WTC11 (cell line): Measurements from ENCODE around the gene MALL. TPM values are rescaled to one million over a fixed set of nuclear protein-coding genes. Genes with fewer than 3 reads are reported as not detected.

Experiments
- ATAC-seq: fragments of 200-7000 bp; cut with Tn5 transposase; 2 replicates; pipeline ENCODE4 v1.10.0; 2021; ENCODE audit warnings: mild to moderate bottlenecking, moderate library complexity
- CTCF ChIA-PET: fragments of 300-600 bp; sonication (Branson Sonifier 250); formaldehyde crosslinking; loops from one replicate; lab custom pipeline; 2021; ENCODE audit warnings: antibody characterized with exemption; lab: Charles Lee
- POLR2A ChIA-PET: fragments of 350-600 bp; sonication (Branson Sonifier 250); formaldehyde crosslinking; loops from one replicate; lab custom pipeline; 2021; ENCODE audit warnings: antibody characterized with exemption; lab: Charles Lee
- DNase-seq: peaks from one replicate; pipeline ENCODE4 v3.0.0; 2021; ENCODE audit warnings: low spot score
- H3K27ac Mint-ChIP-seq: 2 replicates; pipeline ENCODE4 v1.8.0; 2021; ENCODE audit warnings: mixed read lengths
- H3K27me3 Mint-ChIP-seq: 2 replicates; pipeline ENCODE4 v1.8.0; 2021; ENCODE audit warnings: low read depth, mild to moderate bottlenecking, moderate library complexity, mixed read lengths
- H3K36me3 Mint-ChIP-seq: 2 replicates; pipeline ENCODE4 v1.8.0; 2021; ENCODE audit warnings: mixed read lengths
- H3K4me1 Mint-ChIP-seq: 2 replicates; pipeline ENCODE4 v1.8.0; 2022; ENCODE audit warnings: mixed read lengths
- H3K4me3 Mint-ChIP-seq: 2 replicates; pipeline ENCODE4 v1.8.0; 2021; ENCODE audit warnings: mild to moderate bottlenecking, moderate library complexity, mixed read lengths
- H3K9me3 Mint-ChIP-seq: 2 replicates; pipeline ENCODE4 v1.8.0; 2021; ENCODE audit warnings: mixed read lengths
- AFF4 ChIP-seq: sonication (generic); formaldehyde crosslinking; IDR thresholded peaks from 2 replicates; pipeline ENCODE4 v1.8.1; 2023; ENCODE audit warnings: mild to moderate bottlenecking, missing genetic modification reagents, borderline replicate concordance
- CREB1 ChIP-seq: sonication (generic); formaldehyde crosslinking; IDR thresholded peaks from 2 replicates; pipeline ENCODE4 v1.8.0; 2023; ENCODE audit warnings: mild to moderate bottlenecking, missing genetic modification reagents
- E2F1 ChIP-seq: sonication (generic); formaldehyde crosslinking; IDR thresholded peaks from 2 replicates; pipeline ENCODE4 v1.8.0; 2022; ENCODE audit warnings: mild to moderate bottlenecking, missing genetic modification reagents
- FOXK1 ChIP-seq: sonication (generic); formaldehyde crosslinking; IDR thresholded peaks from 2 replicates; pipeline ENCODE4 v1.8.0; 2022; ENCODE audit warnings: mild to moderate bottlenecking, moderate library complexity, missing genetic modification reagents
- GABPB1 ChIP-seq: sonication (generic); formaldehyde crosslinking; IDR thresholded peaks from 2 replicates; pipeline ENCODE4 v1.8.1; 2023; ENCODE audit warnings: mild to moderate bottlenecking, missing genetic modification reagents
- MXD4 ChIP-seq: fragments of 250-450 bp; sonication (Bioruptor Pico); IDR thresholded peaks from 2 replicates; pipeline ENCODE4 v1.8.0; 2021; ENCODE audit warnings: mild to moderate bottlenecking, moderate library complexity, borderline replicate concordance
- MYBL2 ChIP-seq: sonication (generic); formaldehyde crosslinking; IDR thresholded peaks from 2 replicates; pipeline ENCODE4 v1.8.1; 2023; ENCODE audit warnings: mild to moderate bottlenecking, moderate library complexity, missing genetic modification reagents
- NFATC4 ChIP-seq: fragments of 250-450 bp; sonication (Bioruptor Pico); IDR thresholded peaks from 2 replicates; pipeline ENCODE4 v1.9.0; 2021; ENCODE audit warnings: mild to moderate bottlenecking
- NFYB ChIP-seq: sonication (generic); formaldehyde crosslinking; conservative IDR thresholded peaks from 2 replicates; pipeline ENCODE4 v1.8.0; 2022; ENCODE audit warnings: low read depth, missing genetic modification reagents
- NR1H2 ChIP-seq: sonication (generic); formaldehyde crosslinking; IDR thresholded peaks from 2 replicates; pipeline ENCODE4 v1.9.0; 2021; ENCODE audit warnings: mild to moderate bottlenecking, moderate library complexity, missing genetic modification reagents
- NR3C1 ChIP-seq: sonication (generic); formaldehyde crosslinking; conservative IDR thresholded peaks from 2 replicates; pipeline ENCODE4 v1.8.1; 2023; ENCODE audit warnings: low read depth, mild to moderate bottlenecking, missing genetic modification reagents
- TEAD4 ChIP-seq: sonication (generic); formaldehyde crosslinking; IDR thresholded peaks from 2 replicates; pipeline ENCODE4 v1.8.0; 2022; ENCODE audit warnings: mild to moderate bottlenecking, missing genetic modification reagents
- USF1 ChIP-seq: sonication (generic); formaldehyde crosslinking; IDR thresholded peaks from 2 replicates; pipeline ENCODE4 v1.8.0; 2022; ENCODE audit warnings: mild to moderate bottlenecking, missing genetic modification reagents
- ZNF232 ChIP-seq: sonication (generic); formaldehyde crosslinking; IDR thresholded peaks from 2 replicates; pipeline ENCODE4 v1.8.0; 2022; ENCODE audit warnings: mild to moderate bottlenecking, missing genetic modification reagents
- total RNA-seq: library from RNA; stranded (reverse); gene quantifications from 3 replicates; pipeline ENCODE4 v1.2.3, GENCODE V29; 2021
- TF ChIP-seq, protein P1 (sequence below): fragments of 250-450 bp; sonication (Bioruptor Pico); conservative IDR thresholded peaks from 2 replicates; pipeline ENCODE4 v1.9.0; 2021; ENCODE audit warnings: mild to moderate bottlenecking
- TF ChIP-seq, protein P2 (sequence below): sonication (generic); formaldehyde crosslinking; IDR thresholded peaks from 2 replicates; pipeline ENCODE4 v1.8.0; 2022; ENCODE audit warnings: mild to moderate bottlenecking, missing genetic modification reagents
- TF ChIP-seq, protein P3 (sequence below): fragments of 250-450 bp; sonication (Bioruptor Pico); IDR thresholded peaks from 2 replicates; pipeline ENCODE4 v1.9.0; 2021; ENCODE audit warnings: mild to moderate bottlenecking
- TF ChIP-seq, protein P4 (sequence below): fragments of 250-450 bp; sonication (Bioruptor Pico); IDR thresholded peaks from 2 replicates; pipeline ENCODE4 v1.9.0; 2021; ENCODE audit warnings: moderate library complexity, mild to moderate bottlenecking, inconsistent platforms, borderline replicate concordance

MALL gene
- total RNA-seq, 1 experiment from 2014 or later, result 3.8 TPM

DNA sequence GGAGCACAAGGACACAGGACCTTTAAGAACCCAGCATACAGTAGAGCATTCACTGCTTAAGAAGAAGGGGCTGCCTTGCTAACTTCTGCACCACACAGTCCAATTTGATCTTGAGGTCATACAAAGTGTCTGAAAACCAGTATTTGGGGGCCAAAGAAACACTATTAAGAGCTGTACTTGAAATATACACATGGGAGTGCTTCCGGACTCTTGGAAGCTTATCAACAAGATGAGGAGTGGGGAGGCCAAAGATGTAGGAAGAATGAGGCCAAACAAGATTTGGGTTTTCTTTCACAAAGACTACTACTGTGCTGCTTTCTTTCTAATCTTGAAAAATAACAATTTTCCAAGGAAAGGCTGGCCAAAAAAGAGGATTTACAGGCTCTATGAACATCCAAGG lies 24.8 kb upstream of the MALL start:
- ChIA-PET CTCF (interaction anchor here (1.4 kb wide), 1 partner anchor 24 kb away, joined by 5 read pairs; the partner anchor contains the start of gene MALL), POLR2A (no interaction called here)
- H3K9me3 Mint-ChIP-seq, result peaks cover 4% of the 10 kb centered on the region; the same call in 1 of the 2 replicates
- 0 out of 2 replicates have a peak, but pooled peaks cover 3% of the 10 kb centered on the region for H3K4me1 Mint-ChIP-seq
- TF ChIP-seq E2F1 (CRISPR knock-in tag) (no peak), MXD4 (CRISPR knock-in tag) (no peak), NFATC4 (no peak), MYBL2 (CRISPR knock-in tag) (no peak), TEAD4 (CRISPR knock-in tag) (no peak), CREB1 (CRISPR knock-in tag) (no peak), ZNF232 (CRISPR knock-in tag) (no peak), GABPB1 (CRISPR knock-in tag) (no peak), NR3C1 (CRISPR knock-in tag) (no peak), AFF4 (CRISPR knock-in tag) (no peak), FOXK1 (CRISPR knock-in tag) (no peak), NFYB (CRISPR knock-in tag) (no peak), NR1H2 (CRISPR knock-in tag) (no peak), USF1 (CRISPR knock-in tag) (no peak)
- TF ChIP-seq, protein P1, sequence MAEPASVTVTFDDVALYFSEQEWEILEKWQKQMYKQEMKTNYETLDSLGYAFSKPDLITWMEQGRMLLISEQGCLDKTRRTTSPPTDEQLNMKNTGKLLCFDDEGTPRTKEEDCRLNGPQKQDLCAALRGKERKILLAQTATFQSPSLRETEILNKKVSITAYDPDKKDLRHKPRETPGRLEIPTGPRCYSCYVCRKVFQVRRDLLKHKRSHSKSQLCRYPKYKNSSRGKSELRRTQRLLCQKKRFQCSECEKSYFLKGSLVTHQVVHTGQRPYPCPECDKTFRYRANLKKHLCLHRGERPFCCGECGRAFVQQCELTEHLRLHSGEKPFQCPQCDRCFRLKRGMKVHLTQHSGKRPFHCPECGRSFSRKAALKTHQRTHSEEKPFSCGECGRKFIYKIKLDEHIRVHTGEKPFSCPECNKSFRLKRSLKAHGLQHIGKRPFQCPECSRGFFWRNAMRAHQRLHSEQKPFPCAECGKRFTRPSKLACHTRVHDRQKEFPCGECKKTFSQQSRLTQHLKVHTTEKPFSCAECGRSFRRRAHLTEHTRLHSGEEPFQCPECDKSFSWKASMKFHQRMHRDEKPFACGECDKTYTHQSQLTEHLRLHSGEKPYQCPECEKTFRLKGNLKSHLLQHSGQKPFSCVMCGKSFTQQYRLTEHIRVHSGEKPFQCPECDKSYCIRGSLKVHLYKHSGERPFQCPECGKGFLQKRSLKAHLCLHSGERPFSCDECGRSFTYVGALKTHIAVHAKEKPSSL (CRISPR knock-in tag), result no peak
- TF ChIP-seq, protein P2, sequence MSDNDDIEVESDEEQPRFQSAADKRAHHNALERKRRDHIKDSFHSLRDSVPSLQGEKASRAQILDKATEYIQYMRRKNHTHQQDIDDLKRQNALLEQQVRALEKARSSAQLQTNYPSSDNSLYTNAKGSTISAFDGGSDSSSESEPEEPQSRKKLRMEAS (CRISPR knock-in tag), result no peak
- TF ChIP-seq, protein P3, sequence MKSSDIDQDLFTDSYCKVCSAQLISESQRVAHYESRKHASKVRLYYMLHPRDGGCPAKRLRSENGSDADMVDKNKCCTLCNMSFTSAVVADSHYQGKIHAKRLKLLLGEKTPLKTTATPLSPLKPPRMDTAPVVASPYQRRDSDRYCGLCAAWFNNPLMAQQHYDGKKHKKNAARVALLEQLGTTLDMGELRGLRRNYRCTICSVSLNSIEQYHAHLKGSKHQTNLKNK (CRISPR knock-in tag), result no peak
- TF ChIP-seq, protein P4, sequence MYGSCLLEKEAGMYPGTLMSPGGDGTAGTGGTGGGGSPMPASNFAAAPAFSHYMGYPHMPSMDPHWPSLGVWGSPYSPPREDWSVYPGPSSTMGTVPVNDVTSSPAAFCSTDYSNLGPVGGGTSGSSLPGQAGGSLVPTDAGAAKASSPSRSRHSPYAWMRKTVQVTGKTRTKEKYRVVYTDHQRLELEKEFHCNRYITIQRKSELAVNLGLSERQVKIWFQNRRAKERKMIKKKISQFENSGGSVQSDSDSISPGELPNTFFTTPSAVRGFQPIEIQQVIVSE (CRISPR knock-in tag), result no peak
- ATAC-seq (no peak), DNase-seq (no peak)
- H3K4me3 Mint-ChIP-seq, result no peak overlapping the region
- H3K27ac Mint-ChIP-seq, result no peak overlapping the region
- no peaks in the 10 kb centered on the region for H3K36me3 Mint-ChIP-seq
- H3K27me3 Mint-ChIP-seq, result no peaks in the 10 kb centered on the region; the same call in 1 of the 2 replicates
